Loucy (cell line): ENCODE data around the gene CCDC88C.

Experiments used
- H2AFZ ChIP-seq: fragments of 200-600 bp; sonication (generic); 2 replicates; pipeline ENCODE4 v1.6.0; 2016; ENCODE audit warnings: antibody characterized with exemption, mild to moderate bottlenecking, low read length, moderate library complexity
- H3F3A ChIP-seq: fragments of 200-600 bp; 2 replicates; pipeline ENCODE4 v1.6.0; 2016; ENCODE audit warnings: antibody characterized with exemption, low read depth, mild to moderate bottlenecking
- H3K27me3 ChIP-seq: fragments of 200-600 bp; sonication (generic); 2 replicates; pipeline ENCODE4 v1.6.1; 2014; ENCODE audit warnings: low read length, mild to moderate bottlenecking; ENCODE audit not compliant: insufficient read depth, poor library complexity, severe bottlenecking
- H3K36me3 ChIP-seq: fragments of 200-600 bp; sonication (generic); 2 replicates; pipeline ENCODE4 v1.6.1; 2016; ENCODE audit warnings: low read length; ENCODE audit not compliant: insufficient read depth
- H3K4me1 ChIP-seq: fragments of 200-600 bp; sonication (generic); 2 replicates; pipeline ENCODE4 v1.5.1; 2014; ENCODE audit warnings: low read length, mild to moderate bottlenecking; ENCODE audit not compliant: insufficient read depth, poor library complexity, severe bottlenecking
- H3K4me2 ChIP-seq: fragments of 200-600 bp; sonication (generic); 2 replicates; pipeline ENCODE4 v1.6.0; 2014; ENCODE audit warnings: antibody characterized with exemption, low read length, low read depth, mild to moderate bottlenecking; ENCODE audit not compliant: poor library complexity, severe bottlenecking
- H3K4me3 ChIP-seq: fragments of 200-600 bp; sonication (generic); 2 replicates; pipeline ENCODE4 v1.5.1; 2014; ENCODE audit warnings: low read length, mild to moderate bottlenecking, mixed read lengths; ENCODE audit not compliant: poor library complexity, severe bottlenecking
- H3K79me2 ChIP-seq: fragments of 200-600 bp; sonication (generic); 2 replicates; pipeline ENCODE4 v1.6.1; 2014; ENCODE audit warnings: low read length; ENCODE audit not compliant: insufficient read depth
- H3K9ac ChIP-seq: fragments of 200-600 bp; sonication (generic); 2 replicates; pipeline ENCODE4 v1.6.0; 2014; ENCODE audit warnings: mild to moderate bottlenecking, low read depth, low read length, moderate library complexity; ENCODE audit not compliant: poor library complexity, severe bottlenecking
- H3K9me2 ChIP-seq: fragments of 200-600 bp; sonication (generic); replicated peaks from 2 replicates; pipeline ENCODE4 v1.6.1; 2016; ENCODE audit warnings: low read depth, low read length, mixed read lengths
- H3K9me3 ChIP-seq: fragments of 200-600 bp; sonication (generic); 2 replicates; pipeline ENCODE4 v1.6.1; 2014; ENCODE audit warnings: mild to moderate bottlenecking, antibody characterized with exemption, low read length, low read depth; ENCODE audit not compliant: insufficient read depth
- H4K20me1 ChIP-seq: fragments of 200-600 bp; sonication (generic); 2 replicates; pipeline ENCODE4 v1.6.0; 2014; ENCODE audit warnings: antibody characterized with exemption, low read length, mild to moderate bottlenecking; ENCODE audit not compliant: insufficient read depth, poor library complexity, severe bottlenecking
- EZH2phosphoT487 ChIP-seq: fragments of 200-600 bp; IDR thresholded peaks from 2 replicates; pipeline ENCODE4 v1.6.1; 2018; ENCODE audit warnings: antibody characterized with exemption, mild to moderate bottlenecking, moderate library complexity, borderline replicate concordance
- TF ChIP-seq, protein P1 (sequence below): fragments of 200-600 bp; sonication (generic); conservative IDR thresholded peaks from 2 replicates; pipeline ENCODE4 v1.5.1; 2014; ENCODE audit warnings: mild to moderate bottlenecking, antibody characterized with exemption, low read length

The CCDC88C gene

GRCh38 chr14:91280129-91280528 is 137.5 kb downstream of the CCDC88C start:
- no peaks in the 10 kb centered on the region for H4K20me1 ChIP-seq
- H2AFZ ChIP-seq: no peak overlapping the region
- no peaks in the 10 kb centered on the region for H3K27me3 ChIP-seq
- peaks cover 95% of the 10 kb centered on the region for H3K36me3 ChIP-seq
- no peaks in the 10 kb centered on the region for H3F3A ChIP-seq
- no peaks in the 10 kb centered on the region for H3K79me2 ChIP-seq
- H3K9ac ChIP-seq: no peak overlapping the region
- no peaks in the 10 kb centered on the region for H3K9me3 ChIP-seq
- H3K4me3 ChIP-seq: no peak overlapping the region
- TF ChIP-seq EZH2phosphoT487: no peak
- TF ChIP-seq, protein P1, sequence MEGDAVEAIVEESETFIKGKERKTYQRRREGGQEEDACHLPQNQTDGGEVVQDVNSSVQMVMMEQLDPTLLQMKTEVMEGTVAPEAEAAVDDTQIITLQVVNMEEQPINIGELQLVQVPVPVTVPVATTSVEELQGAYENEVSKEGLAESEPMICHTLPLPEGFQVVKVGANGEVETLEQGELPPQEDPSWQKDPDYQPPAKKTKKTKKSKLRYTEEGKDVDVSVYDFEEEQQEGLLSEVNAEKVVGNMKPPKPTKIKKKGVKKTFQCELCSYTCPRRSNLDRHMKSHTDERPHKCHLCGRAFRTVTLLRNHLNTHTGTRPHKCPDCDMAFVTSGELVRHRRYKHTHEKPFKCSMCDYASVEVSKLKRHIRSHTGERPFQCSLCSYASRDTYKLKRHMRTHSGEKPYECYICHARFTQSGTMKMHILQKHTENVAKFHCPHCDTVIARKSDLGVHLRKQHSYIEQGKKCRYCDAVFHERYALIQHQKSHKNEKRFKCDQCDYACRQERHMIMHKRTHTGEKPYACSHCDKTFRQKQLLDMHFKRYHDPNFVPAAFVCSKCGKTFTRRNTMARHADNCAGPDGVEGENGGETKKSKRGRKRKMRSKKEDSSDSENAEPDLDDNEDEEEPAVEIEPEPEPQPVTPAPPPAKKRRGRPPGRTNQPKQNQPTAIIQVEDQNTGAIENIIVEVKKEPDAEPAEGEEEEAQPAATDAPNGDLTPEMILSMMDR: no peak
- no peaks in the 10 kb centered on the region for H3K9me2 ChIP-seq
- H3K4me2 ChIP-seq: no peak overlapping the region
- peaks cover 23% of the 10 kb centered on the region for H3K4me1 ChIP-seq

GRCh38 chr14:91279354-91279753 is 138.3 kb downstream of the CCDC88C start:
- Histone ChIP-seq H3K36me3 (peaks cover 95% of the 10 kb centered on the region), H3K4me2 (no peak overlapping the region), H3K9me2 (no peaks in the 10 kb centered on the region), H3K79me2 (no peaks in the 10 kb centered on the region), H3K9me3 (no peaks in the 10 kb centered on the region), H2AFZ (no peak overlapping the region), H4K20me1 (no peaks in the 10 kb centered on the region), H3K27me3 (no peaks in the 10 kb centered on the region), H3F3A (no peaks in the 10 kb centered on the region), H3K4me1 (peaks cover 17% of the 10 kb centered on the region), H3K4me3 (no peak overlapping the region), H3K9ac (no peak overlapping the region)
- TF ChIP-seq EZH2phosphoT487: no peak

GRCh38 chr14:91278383-91278715 is 139.3 kb downstream of the CCDC88C start:
- H2AFZ ChIP-seq: no peak overlapping the region
- H3K27me3 ChIP-seq: no peaks in the 10 kb centered on the region
- peaks cover 95% of the 10 kb centered on the region for H3K36me3 ChIP-seq
- no peak overlapping the region for H3K4me2 ChIP-seq
- H3K9me2 ChIP-seq: no peaks in the 10 kb centered on the region
- no peak overlapping the region for H3K4me3 ChIP-seq
- H4K20me1 ChIP-seq: no peaks in the 10 kb centered on the region
- no peaks in the 10 kb centered on the region for H3K79me2 ChIP-seq
- H3K4me1 ChIP-seq: peaks cover 8% of the 10 kb centered on the region
- no peaks in the 10 kb centered on the region for H3K9me3 ChIP-seq
- no peak overlapping the region for H3K9ac ChIP-seq
- no peaks in the 10 kb centered on the region for H3F3A ChIP-seq
- no peak for TF ChIP-seq EZH2phosphoT487
- TF ChIP-seq, protein P1: no peak

DNA sequence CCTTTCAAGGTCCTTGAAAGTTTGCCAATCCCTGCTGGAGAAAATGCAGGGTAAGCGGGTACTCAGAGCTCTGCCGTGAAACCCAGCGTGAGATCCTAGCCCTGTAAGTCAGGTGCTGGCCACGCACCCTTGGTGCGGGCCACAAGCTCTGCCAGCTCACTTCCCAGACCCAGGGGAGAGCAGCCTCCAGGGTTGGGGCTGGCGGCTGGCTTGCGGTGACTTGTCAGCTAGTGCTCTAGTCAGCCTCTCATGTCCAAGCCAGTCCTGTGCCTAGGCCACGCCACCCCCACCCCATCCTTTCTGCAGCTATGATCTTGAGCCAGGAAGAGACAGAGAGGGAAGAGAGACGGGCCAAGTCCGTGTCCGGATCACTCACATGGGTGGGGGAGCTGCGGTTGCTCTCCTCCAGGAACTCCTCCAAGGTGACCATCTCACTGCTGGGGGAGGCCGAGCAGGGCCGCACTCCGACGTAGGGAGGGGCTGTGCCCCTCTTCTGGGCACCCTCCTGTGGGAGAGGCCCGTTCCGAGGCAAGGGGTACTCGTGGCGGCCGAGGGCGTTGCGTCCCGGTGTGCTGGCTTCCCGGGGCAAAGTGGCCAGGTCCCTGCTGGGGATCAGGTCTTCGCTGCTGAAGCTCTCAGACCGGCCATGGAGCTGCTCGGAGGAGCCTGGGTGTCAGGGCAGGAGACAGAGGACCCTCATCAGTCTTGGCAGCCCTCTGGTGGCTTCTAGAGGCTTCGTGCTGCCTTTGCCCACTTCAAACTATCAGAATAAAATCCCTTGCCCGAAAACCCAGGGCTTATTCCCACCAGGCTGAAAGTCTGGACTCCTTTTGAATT is 139.9 kb downstream of the CCDC88C start:
- no peaks in the 10 kb centered on the region for H4K20me1 ChIP-seq
- no peaks in the 10 kb centered on the region for H3F3A ChIP-seq
- H3K9me2 ChIP-seq: no peaks in the 10 kb centered on the region
- TF ChIP-seq EZH2phosphoT487: no peak
- TF ChIP-seq, protein P1: no peak
- no peak overlapping the region for H3K9ac ChIP-seq
- no peaks in the 10 kb centered on the region for H3K9me3 ChIP-seq
- no peaks in the 10 kb centered on the region for H3K79me2 ChIP-seq
- H3K4me3 ChIP-seq: no peak overlapping the region
- H2AFZ ChIP-seq: no peak overlapping the region
- H3K36me3 ChIP-seq: peaks cover 96% of the 10 kb centered on the region
- no peak overlapping the region for H3K4me2 ChIP-seq
- H3K4me1 ChIP-seq: peaks cover 5% of the 10 kb centered on the region
- no peaks in the 10 kb centered on the region for H3K27me3 ChIP-seq
